Mesendoderm (in vitro differentiated cells): ENCODE results near the gene RALGDS.

ENCODE experiments used
- DNase-seq: peaks from one replicate; pipeline ENCODE4 v3.0.0; 2013
- H2AK5ac ChIP-seq: 2 replicates; pipeline ENCODE4 v1.6.1; 2013; ENCODE audit warnings: low read length, inconsistent platforms
- H2BK120ac ChIP-seq: 2 replicates; pipeline ENCODE4 v1.6.1; 2013; ENCODE audit warnings: low read depth, mild to moderate bottlenecking, low read length, moderate library complexity, mixed read lengths
- H2BK15ac ChIP-seq: replicated peaks from 2 replicates; pipeline ENCODE4 v1.6.1; 2013; ENCODE audit warnings: low read depth, mild to moderate bottlenecking, moderate library complexity
- H2BK5ac ChIP-seq: 2 replicates; pipeline ENCODE4 v1.6.1; 2013; ENCODE audit warnings: low read length, inconsistent platforms
- H3K18ac ChIP-seq: 2 replicates; pipeline ENCODE4 v1.6.1; 2013; ENCODE audit warnings: mild to moderate bottlenecking, low read length, mixed read lengths
- H3K23ac ChIP-seq: one replicate; pipeline ENCODE4 v1.6.1; 2013; ENCODE audit warnings: low read length
- H3K27ac ChIP-seq: 2 replicates; pipeline ENCODE4 v1.5.1; 2013; ENCODE audit warnings: low read depth, mild to moderate bottlenecking, inconsistent platforms, low read length, moderate library complexity
- H3K27me3 ChIP-seq: 2 replicates; pipeline ENCODE4 v1.6.1; 2013; ENCODE audit warnings: low read length, control low read depth, mild to moderate bottlenecking, inconsistent platforms; ENCODE audit not compliant: insufficient read depth, poor library complexity
- H3K36me3 ChIP-seq: 2 replicates; pipeline ENCODE4 v1.6.1; 2013; ENCODE audit warnings: low read length, inconsistent platforms; ENCODE audit not compliant: control insufficient read depth, insufficient read depth
- H3K4ac ChIP-seq: one replicate; pipeline ENCODE4 v1.6.1; 2013; ENCODE audit warnings: low read depth, mild to moderate bottlenecking, low read length, moderate library complexity
- H3K4me1 ChIP-seq: 2 replicates; pipeline ENCODE4 v1.6.1; 2013; ENCODE audit warnings: low read depth, low read length, inconsistent platforms; ENCODE audit not compliant: control insufficient read depth
- H3K4me2 ChIP-seq: 2 replicates; pipeline ENCODE4 v1.6.1; 2013; ENCODE audit warnings: low read length
- H3K4me3 ChIP-seq: 2 replicates; pipeline ENCODE4 v1.5.1; 2013; ENCODE audit warnings: mild to moderate bottlenecking, low read length
- H3K56ac ChIP-seq: one replicate; pipeline ENCODE4 v1.6.1; 2013; ENCODE audit warnings: low read length
- H3K79me1 ChIP-seq: 2 replicates; pipeline ENCODE4 v1.6.1; 2013; ENCODE audit warnings: low read length, inconsistent platforms
- H3K79me2 ChIP-seq: 2 replicates; pipeline ENCODE4 v1.6.1; 2013; ENCODE audit warnings: mild to moderate bottlenecking, low read length; ENCODE audit not compliant: control insufficient read depth, insufficient read depth
- H3K9ac ChIP-seq: 2 replicates; pipeline ENCODE4 v1.6.1; 2013; ENCODE audit warnings: low read length, inconsistent platforms
- H4K5ac ChIP-seq: one replicate; pipeline ENCODE4 v1.6.1; 2013; ENCODE audit warnings: low read length
- H4K8ac ChIP-seq: one replicate; pipeline ENCODE4 v1.6.1; 2013; ENCODE audit warnings: low read depth, mild to moderate bottlenecking, control low read depth, low read length, moderate library complexity
- WGBS: extraction: QIAGEN DNeasy Blood & Tissue Kit; methylation state at CpG from one replicate; pipeline ENCODE4 v1.1.7; 2013; ENCODE audit warnings: low lambda C conversion rate, missing lambda C conversion rate; ENCODE audit not compliant: insufficient coverage; ENCODE audit errors: extremely low coverage; 5-methylcytosine and 5-hydroxymethylcytosine counted together

Gene RALGDS

DNA sequence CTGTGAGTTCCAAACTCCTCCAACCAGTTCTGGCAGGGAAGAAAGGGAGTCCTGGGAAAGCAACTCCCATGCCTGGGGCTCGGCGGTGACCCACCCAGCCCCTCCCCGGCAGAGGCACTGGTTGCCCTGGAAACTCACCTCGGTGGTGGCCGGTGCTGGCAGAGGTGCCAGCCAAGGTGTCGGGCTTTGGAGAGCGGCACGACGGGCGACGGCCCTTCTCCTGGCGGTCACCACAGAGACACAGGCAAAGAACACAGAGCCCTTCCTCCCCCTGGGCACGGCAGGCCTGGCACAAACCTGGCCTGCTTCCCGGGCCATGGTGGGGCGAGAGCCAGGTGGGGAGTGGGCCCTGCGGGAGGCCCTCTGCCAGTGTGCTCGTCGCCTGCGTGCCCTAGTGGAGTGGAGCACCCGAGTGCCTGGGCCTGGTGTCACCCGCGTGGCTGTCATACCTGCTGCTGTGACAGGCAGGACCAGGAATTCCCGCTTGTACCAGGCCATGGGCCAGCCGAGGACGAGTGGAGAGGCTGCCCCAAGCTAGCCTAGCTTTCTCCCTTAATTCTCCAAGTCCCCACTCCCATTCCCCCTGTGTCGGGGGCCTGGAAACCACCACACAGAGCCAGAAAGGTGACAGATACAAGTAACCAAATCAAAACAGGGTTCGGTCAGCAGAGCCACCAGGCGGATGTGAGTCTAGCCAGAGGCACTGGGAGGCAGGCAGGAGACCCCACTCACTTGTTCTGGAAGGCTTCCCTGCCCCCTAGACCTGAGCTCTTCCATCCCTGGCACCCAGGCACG is 8.2 kb upstream of the RALGDS start:
- Histone ChIP-seq H3K18ac (no peak overlapping the region), H3K4me2 (no peak overlapping the region), H2BK5ac (no peak overlapping the region), H4K8ac (no peak overlapping the region), H2BK15ac (no peak overlapping the region), H3K4me3 (no peak overlapping the region), H3K27me3 (no peaks in the 10 kb centered on the region), H3K9ac (no peak overlapping the region), H3K79me2 (no peaks in the 10 kb centered on the region), H2AK5ac (no peak overlapping the region), H2BK120ac (no peak overlapping the region), H3K23ac (no peak overlapping the region), H3K4me1 (no peaks in the 10 kb centered on the region), H4K5ac (no peak overlapping the region), H3K27ac (no peak overlapping the region), H3K36me3 (no peaks in the 10 kb centered on the region), H3K4ac (no peak overlapping the region), H3K56ac (no peak overlapping the region), H3K79me1 (no peaks in the 10 kb centered on the region)
- no peak for DNase-seq
- WGBS, result no CpG with 5 or more reads among the region's 29 CpGs

DNA sequence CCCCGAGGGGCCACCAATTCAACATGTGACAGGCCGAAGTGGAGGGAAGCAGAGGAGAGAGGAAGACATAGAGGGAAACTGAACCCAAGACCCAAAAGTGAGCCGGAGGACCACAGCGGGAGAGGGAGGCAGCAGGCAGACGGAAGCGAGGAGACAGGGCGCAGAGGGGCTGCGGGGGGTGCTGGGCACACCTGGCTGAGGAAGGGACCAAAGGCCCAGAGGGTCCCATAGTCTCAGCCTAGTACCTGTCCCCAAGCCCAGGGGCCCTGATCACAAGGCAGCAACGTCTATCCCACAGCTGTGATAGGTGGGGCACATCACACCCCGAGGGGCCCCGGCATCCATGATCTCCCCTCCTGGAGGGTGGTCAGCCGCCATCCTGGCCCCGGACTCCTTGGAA is 7.1 kb upstream of the RALGDS start:
- Histone ChIP-seq H3K4ac (no peak overlapping the region), H4K8ac (no peak overlapping the region), H3K36me3 (no peaks in the 10 kb centered on the region), H3K18ac (no peak overlapping the region), H3K4me3 (no peak overlapping the region), H3K79me1 (no peaks in the 10 kb centered on the region), H3K79me2 (no peaks in the 10 kb centered on the region), H3K27me3 (no peaks in the 10 kb centered on the region), H2AK5ac (no peak overlapping the region), H2BK15ac (no peak overlapping the region), H4K5ac (no peak overlapping the region), H3K23ac (no peak overlapping the region), H2BK120ac (no peak overlapping the region), H3K56ac (no peak overlapping the region), H3K9ac (no peak overlapping the region), H3K4me2 (no peak overlapping the region), H2BK5ac (no peak overlapping the region), H3K4me1 (no peaks in the 10 kb centered on the region), H3K27ac (no peak overlapping the region)
- no peak for DNase-seq
- WGBS, result no CpG with 5 or more reads among the region's 13 CpGs

DNA sequence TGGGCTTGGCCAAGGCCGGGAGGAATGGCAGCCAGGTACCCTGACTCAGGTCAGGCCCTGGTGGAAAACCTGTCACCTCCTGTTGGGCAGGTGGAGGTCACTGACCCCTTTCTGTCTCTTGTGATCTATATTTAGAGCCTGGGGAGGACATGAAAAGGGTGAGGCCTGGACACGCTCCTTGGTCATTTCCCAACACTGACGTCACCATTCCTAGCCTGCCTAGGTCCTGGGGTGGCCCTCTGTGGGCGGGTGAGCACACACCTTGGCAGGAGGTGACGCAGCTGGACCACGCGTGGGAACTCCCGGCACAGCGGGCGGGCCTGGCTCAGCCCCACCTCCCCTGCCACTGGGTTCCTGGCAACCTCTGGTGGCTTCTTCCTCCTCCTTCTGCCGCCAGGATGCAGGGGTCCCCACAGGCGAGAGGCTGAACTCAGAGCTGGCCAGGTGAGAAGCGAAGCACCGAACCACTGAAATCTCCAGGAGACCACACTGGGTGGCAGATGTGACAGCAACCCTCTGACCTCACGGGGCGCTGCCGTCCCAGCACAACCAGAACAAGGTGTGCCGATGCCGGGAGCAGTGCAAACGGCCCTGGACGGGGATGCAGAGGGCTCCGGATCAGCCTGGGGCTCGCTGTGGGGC is 6.4 kb upstream of the RALGDS start:
- H3K27me3 ChIP-seq, result no peaks in the 10 kb centered on the region
- H2BK15ac ChIP-seq, result no peak overlapping the region
- no peak overlapping the region for H4K5ac ChIP-seq
- no CpG with 5 or more reads among the region's 23 CpGs for WGBS
- H3K4me1 ChIP-seq, result no peaks in the 10 kb centered on the region
- no peak overlapping the region for H4K8ac ChIP-seq
- no peak overlapping the region for H2AK5ac ChIP-seq
- H2BK120ac ChIP-seq, result no peak overlapping the region
- no peaks in the 10 kb centered on the region for H3K36me3 ChIP-seq
- H3K56ac ChIP-seq, result no peak overlapping the region
- no peaks in the 10 kb centered on the region for H3K79me1 ChIP-seq
- no peak overlapping the region for H3K27ac ChIP-seq
- no peaks in the 10 kb centered on the region for H3K79me2 ChIP-seq
- H3K9ac ChIP-seq, result no peak overlapping the region
- no peak overlapping the region for H3K4me3 ChIP-seq
- H3K23ac ChIP-seq, result no peak overlapping the region
- no peak overlapping the region for H3K4ac ChIP-seq
- H2BK5ac ChIP-seq, result no peak overlapping the region
- DNase-seq, result no peak
- H3K4me2 ChIP-seq, result no peak overlapping the region
- no peak overlapping the region for H3K18ac ChIP-seq

DNA sequence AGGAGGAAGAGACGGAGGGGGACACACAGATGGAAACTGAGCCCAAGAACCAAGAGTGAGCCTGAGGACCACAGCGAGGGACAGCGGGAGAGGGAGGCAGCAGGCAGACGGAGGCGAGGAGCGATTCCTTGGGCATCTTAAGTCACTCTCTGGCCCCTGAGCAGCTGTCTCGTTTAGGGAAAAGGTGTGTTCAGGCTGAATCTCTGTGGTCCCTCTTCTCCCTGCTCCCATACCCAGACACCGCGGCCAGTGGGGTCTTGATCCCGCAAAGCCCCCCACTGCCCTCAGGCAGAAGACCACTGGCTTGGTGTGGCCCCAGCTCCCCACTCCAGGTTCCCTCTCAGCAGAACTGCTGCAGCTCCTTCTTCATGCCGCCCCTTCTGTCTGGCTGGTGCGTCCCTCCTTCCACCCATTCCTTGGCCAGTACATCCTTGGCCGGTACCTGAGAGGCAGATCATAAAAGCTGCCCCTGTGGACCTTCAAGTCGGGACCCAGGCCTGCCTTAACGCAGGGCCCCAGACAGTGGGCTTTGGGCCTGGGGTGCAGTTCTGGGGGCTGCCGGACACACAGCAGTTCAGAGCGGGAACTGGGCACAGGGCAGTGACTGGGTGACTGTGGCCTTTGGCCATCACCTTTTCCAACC is 5.8 kb upstream of the RALGDS start:
- Histone ChIP-seq H3K79me1 (no peaks in the 10 kb centered on the region), H2BK120ac (no peak overlapping the region), H3K23ac (no peak overlapping the region), H3K27ac (no peak overlapping the region), H3K4ac (no peak overlapping the region), H3K56ac (no peak overlapping the region), H3K4me2 (no peak overlapping the region), H3K18ac (no peak overlapping the region), H2AK5ac (no peak overlapping the region), H4K8ac (no peak overlapping the region), H2BK15ac (no peak overlapping the region), H3K4me1 (no peaks in the 10 kb centered on the region), H4K5ac (no peak overlapping the region), H3K79me2 (no peaks in the 10 kb centered on the region), H3K9ac (no peak overlapping the region), H3K27me3 (no peaks in the 10 kb centered on the region), H3K4me3 (no peak overlapping the region), H3K36me3 (no peaks in the 10 kb centered on the region), H2BK5ac (no peak overlapping the region)
- no CpG with 5 or more reads among the region's 17 CpGs for WGBS
- DNase-seq, result no peak

DNA sequence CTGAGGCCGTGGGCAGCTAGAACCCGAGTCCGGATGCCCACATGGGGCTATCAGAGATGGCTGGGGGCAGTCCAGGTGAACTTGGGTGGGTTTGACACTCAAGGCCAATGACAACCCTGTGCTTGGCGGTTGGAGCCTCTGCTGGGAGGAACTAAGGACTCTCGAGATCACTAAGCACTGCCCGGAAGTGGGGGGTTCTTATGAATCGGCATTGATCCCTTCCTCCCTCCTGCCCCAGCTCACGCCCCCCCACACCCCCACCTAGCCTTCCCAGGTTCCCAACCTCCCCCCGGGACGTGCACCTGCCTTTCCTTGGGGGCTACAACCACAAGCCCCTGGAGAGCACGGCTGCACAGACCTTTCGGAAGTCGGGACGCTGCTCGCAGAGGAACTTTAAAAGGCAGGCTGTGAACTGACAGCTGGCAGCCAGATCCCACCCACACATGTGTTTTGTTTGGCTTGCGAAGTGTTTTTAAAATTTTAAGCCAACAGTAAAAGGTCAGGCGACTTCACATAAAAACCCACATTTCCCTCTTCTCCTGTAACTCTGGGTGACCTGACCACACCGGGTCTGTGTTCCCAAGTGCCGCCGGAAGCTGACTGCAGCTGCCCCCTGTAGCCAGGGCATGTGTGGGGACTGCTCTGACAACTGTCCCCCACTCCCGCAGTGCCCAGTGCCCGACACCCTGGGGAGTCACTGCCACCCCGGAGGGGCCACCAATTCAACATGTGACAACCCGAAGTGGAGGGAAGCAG is 5.1 kb upstream of the RALGDS start:
- H2BK120ac ChIP-seq, result no peak overlapping the region
- H3K79me2 ChIP-seq, result no peaks in the 10 kb centered on the region
- H3K36me3 ChIP-seq, result no peaks in the 10 kb centered on the region
- H3K9ac ChIP-seq, result no peak overlapping the region
- H3K4me1 ChIP-seq, result no peaks in the 10 kb centered on the region
- H4K5ac ChIP-seq, result no peak overlapping the region
- H2BK15ac ChIP-seq, result no peak overlapping the region
- no peak overlapping the region for H3K4me3 ChIP-seq
- H3K27me3 ChIP-seq, result no peaks in the 10 kb centered on the region
- H2AK5ac ChIP-seq, result no peak overlapping the region
- H3K79me1 ChIP-seq, result no peaks in the 10 kb centered on the region
- no peak overlapping the region for H3K4ac ChIP-seq
- H3K56ac ChIP-seq, result no peak overlapping the region
- H4K8ac ChIP-seq, result no peak overlapping the region
- DNase-seq, result no peak
- H3K18ac ChIP-seq, result no peak overlapping the region
- no peak overlapping the region for H2BK5ac ChIP-seq
- no CpG with 5 or more reads among the region's 24 CpGs for WGBS
- H3K23ac ChIP-seq, result no peak overlapping the region
- no peak overlapping the region for H3K4me2 ChIP-seq
- no peak overlapping the region for H3K27ac ChIP-seq
